Cardiac fibroblast (primary cell): ENCODE data around the gene PRKG1.

Source experiments
- DNase-seq, 2 donors: peaks; one replicate each; pipeline versions ENCODE4 v3.0.0 to v3.0.0-alpha.2; 2010; ENCODE audit warnings: low read depth in 2 of 2
- H3K4me3 ChIP-seq, 2 donors: replicated peaks in 1 of 2; 1 replicate in 1 of 2; 2 replicates in 1 of 2; pipeline ENCODE4 v1.5.1; 2011; ENCODE audit warnings: low read depth in 2 of 2, low read length in 2 of 2, mild to moderate bottlenecking in 2 of 2, moderate library complexity in 1 of 2
- TF ChIP-seq, protein P1 (sequence below): IDR thresholded peaks from one replicate; pipeline ENCODE4 v1.5.1; 2011; ENCODE audit warnings: low read depth, mild to moderate bottlenecking, low read length, inconsistent platforms

PRKG1 gene

DNA sequence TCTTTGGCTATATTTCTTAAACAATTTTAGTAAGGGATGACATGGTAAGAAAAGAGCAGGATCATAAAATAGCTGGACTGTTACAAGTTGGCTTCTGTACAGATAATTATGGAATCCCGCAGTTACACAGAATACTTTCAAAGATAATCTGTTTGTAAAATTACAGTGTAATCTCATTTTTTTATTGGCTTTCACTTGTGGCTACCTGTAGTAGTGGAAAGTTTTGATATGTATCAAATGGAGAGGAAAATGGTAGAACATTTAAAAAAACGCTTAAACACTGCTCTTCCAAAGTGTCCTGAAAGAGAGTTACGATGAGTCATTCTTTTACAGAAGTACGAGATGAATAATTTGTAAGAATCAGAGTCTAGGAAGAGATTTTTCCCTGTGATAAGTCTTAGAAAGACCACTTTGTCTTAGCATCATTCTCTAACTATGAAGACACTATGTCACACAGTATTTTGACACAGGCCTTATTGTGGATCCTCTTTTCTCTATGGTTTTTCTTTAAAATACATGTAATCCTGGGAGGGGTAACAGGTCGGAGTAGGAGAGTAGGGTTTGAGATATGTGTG lies 1024.8 kb downstream of the PRKG1 start:
- TF ChIP-seq, protein P1, sequence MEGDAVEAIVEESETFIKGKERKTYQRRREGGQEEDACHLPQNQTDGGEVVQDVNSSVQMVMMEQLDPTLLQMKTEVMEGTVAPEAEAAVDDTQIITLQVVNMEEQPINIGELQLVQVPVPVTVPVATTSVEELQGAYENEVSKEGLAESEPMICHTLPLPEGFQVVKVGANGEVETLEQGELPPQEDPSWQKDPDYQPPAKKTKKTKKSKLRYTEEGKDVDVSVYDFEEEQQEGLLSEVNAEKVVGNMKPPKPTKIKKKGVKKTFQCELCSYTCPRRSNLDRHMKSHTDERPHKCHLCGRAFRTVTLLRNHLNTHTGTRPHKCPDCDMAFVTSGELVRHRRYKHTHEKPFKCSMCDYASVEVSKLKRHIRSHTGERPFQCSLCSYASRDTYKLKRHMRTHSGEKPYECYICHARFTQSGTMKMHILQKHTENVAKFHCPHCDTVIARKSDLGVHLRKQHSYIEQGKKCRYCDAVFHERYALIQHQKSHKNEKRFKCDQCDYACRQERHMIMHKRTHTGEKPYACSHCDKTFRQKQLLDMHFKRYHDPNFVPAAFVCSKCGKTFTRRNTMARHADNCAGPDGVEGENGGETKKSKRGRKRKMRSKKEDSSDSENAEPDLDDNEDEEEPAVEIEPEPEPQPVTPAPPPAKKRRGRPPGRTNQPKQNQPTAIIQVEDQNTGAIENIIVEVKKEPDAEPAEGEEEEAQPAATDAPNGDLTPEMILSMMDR = no peak
- no peak overlapping the region for H3K4me3 ChIP-seq

DNA sequence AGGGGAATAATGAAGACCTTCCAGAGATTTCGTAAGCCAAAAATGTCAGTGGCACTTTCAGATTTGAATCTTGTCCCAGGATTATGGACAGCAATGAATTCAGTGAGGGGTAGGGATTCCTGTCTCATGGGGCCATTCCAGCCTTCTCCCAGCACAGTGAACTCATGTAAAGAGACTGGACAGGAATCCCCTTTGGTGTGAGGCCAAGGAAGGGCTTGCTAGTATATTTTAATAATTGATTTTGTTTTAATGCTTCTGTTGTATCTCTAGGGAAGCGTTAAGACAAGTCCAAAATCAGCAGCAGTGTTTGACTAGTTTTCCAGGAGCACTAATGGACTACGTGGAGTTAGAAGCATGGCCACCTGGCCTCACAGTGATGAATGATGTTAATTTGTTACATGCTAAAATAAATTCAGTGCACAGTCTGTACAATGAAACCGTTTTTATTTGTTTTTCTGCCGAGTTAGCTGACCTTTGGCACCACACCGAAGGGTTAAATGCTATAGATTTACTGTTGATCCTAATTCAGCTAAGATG lies 1025.8 kb downstream of the PRKG1 start:
- no peak overlapping the region for H3K4me3 ChIP-seq
- no peak for DNase-seq
- TF ChIP-seq, protein P1 = no peak

More for the DNA sequence above, 1024.8 kb downstream of the PRKG1 start:
- DNase-seq = no peak

DNA sequence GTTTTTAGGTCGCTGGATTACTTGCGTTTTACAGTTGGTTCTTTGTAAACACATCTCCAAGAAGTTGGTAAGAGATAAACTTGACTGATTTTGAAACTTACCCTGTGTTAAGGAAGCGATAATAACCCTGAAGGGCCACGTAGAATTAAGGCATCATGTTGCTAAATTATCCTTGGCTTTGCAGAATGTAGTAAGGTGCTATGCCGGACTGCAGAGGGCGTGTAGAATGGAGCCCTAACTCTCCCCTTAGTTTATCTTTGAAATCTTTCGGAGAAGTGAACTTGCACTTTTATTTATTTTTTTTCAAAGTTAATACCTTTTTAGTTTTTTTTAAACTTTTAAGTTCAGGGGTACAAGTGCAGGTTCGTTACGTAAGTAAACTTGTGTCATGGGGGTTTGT lies 1031.0 kb downstream of the PRKG1 start:
- TF ChIP-seq, protein P1 = no peak
- no peak for DNase-seq
- no peak overlapping the region for H3K4me3 ChIP-seq

DNA sequence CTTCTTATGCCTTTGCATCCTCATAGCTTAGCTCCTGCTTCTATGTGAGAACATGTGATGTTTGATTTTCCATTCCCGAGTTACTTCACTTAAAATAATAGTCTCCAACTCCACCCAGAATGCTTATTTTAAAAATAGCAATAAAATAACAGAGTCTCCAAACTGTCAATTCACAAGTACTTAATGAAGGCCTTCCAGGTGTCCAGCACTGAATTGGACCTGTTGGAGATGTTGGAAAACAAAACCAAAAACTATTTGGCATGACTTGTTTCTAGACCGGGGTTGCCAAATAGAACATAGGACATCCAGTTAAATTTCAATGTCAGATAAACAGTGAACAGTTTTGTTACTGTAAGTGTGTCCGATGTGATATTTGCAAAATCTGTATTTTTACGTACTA lies 1031.7 kb downstream of the PRKG1 start:
- TF ChIP-seq, protein P1 = no peak
- no peak overlapping the region for H3K4me3 ChIP-seq
- DNase-seq = no peak

DNA sequence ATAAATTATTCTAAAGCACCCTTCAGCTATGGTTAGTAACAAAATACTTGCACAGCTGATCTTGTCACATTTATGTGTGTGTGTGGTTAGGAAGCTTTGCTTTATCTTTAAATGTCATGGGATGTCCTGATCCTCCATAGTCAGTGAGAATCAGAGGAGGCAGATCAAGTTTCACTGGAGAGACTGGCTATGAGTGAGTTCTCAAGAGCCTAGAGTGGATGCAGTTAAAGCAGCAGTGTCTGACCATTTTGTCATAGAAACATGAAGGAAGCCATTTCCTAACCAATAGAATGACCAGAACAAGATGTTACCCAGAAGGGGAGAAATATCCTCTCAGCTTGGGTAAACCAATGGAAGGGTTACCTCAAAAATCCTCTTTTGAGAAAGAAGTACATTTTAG lies 1032.6 kb downstream of the PRKG1 start:
- DNase-seq = no peak
- TF ChIP-seq, protein P1 = no peak
- no peak overlapping the region for H3K4me3 ChIP-seq

DNA sequence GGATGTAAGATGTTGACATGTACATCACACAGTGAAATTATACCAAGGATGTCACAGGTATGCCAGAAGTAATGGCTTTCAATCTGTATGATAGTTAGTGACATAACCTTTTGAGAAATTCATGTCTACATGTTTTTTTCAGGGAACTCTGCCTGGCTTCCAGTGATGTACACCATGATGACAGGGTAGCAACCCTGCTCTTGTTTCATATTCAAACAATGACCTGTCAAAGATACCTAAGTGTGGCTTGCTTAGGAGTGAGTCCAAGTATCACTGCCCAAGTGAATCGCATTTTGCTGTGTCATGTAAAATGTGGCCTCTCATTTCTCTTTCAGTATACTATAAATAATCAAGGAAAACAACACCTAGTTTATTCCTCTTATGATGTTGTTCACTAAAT lies 1033.9 kb downstream of the PRKG1 start:
- TF ChIP-seq, protein P1 = no peak
- DNase-seq = no peak
- H3K4me3 ChIP-seq = no peak overlapping the region

DNA sequence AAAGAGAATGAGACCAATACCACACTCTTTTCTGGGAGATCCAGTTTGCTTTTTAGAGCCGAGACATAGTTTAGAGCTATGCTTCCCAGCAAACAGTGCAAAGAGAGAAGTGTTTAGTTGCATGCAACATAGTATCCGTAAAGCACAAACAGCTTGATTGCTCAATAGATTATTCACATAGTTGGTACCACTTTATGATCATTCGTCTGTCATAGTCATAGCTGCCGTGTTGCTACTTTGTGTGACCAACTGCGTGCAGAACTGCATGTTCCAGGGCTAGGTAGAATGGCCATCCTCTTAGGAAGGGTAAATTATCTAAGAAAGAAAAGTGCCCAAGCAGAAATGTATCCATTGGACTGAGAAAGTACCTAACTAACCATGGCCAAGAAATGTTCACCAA lies 1036.3 kb downstream of the PRKG1 start:
- TF ChIP-seq, protein P1 = no peak
- DNase-seq = no peak
- no peak overlapping the region for H3K4me3 ChIP-seq
